Measurements from ENCODE around the gene RGS9BP.

DNA sequence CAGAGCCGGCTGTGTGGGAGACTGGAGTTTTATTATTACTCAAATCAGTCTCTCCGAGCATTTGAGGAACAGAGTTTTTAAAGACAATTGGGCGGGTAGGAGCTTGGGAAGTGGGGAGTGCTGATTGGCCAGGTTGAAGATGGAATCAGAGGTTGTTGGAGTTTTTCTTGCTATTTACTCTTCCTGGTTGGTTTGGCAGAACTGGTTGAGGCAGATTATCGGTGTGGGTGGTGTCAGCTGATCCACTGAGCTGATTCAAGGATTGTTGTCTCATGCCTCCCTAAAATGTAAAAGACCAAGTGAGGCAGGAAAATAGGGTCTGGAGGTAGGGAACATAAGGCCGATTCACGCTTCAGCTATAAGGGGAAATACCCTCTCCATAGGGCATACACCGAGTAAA, 42.6 kb downstream of the RGS9BP start:
- no peak for TF ChIP-seq SUZ12 (IDR thresholded peaks at IDR 0.05; ENCODE audit: extremely low read depth, insufficient read depth, insufficient read length)
- no peak for TF ChIP-seq ZNF274 (IDR thresholded peaks at IDR 0.05; ENCODE audit: low read depth, low read length)
- no peak for TF ChIP-seq YY1 (IDR thresholded peaks at IDR 0.05; ENCODE audit: insufficient read depth, insufficient read length)
